PC-9 (cell line): Measurements from ENCODE around the gene SF3A1. TPM values are rescaled to one million over a fixed set of nuclear protein-coding genes. Genes with fewer than 3 reads are reported as not detected.
A peak's percentile ranks its signal among the peaks of the same experiment; 100 is the strongest.

Source experiments
- BruUV-seq: library from RNA; stranded (reverse); fragments of 400-500 nt; replicated peaks from 2 replicates; lab custom pipeline; 2021; lab: Mats Ljungman, UMichigan
- CTCF ChIA-PET: fragments of 300-600 bp; sonication (Branson Sonifier 250); formaldehyde crosslinking; loops from one replicate; lab custom pipeline; 2022; ENCODE audit warnings: antibody characterized with exemption; lab: Charles Lee
- POLR2A ChIA-PET: fragments of 300-600 bp; sonication (Branson Sonifier 250); formaldehyde crosslinking; loops from one replicate; lab custom pipeline; 2022; ENCODE audit warnings: antibody characterized with exemption; ENCODE audit not compliant: unreplicated experiment; lab: Charles Lee
- DNase-seq, 2 experiments: peaks; one replicate each; pipeline versions ENCODE4 v3.0.0 to v3.0.0-alpha.2; 2015 to 2022; ENCODE audit warnings: mixed read lengths in 1 of 2
- H2AFZ ChIP-seq: fragments of 200-600 bp; sonication (generic); 2 replicates; pipeline ENCODE4 v1.8.1; 2017; ENCODE audit warnings: antibody characterized with exemption
- H3F3A ChIP-seq: fragments of 200-600 bp; sonication (generic); 2 replicates; pipeline ENCODE4 v1.8.1; 2017; ENCODE audit warnings: antibody characterized with exemption, mild to moderate bottlenecking, low read depth; ENCODE audit not compliant: insufficient read depth
- H3K27ac ChIP-seq: fragments of 200-600 bp; sonication (generic); 2 replicates; pipeline ENCODE4 v1.6.1; 2016; ENCODE audit warnings: mixed run types
- H3K27me3 ChIP-seq: fragments of 200-600 bp; sonication (generic); 2 replicates; pipeline ENCODE4 v1.6.1; 2016; ENCODE audit warnings: low read depth, mixed run types; ENCODE audit not compliant: insufficient read depth
- H3K36me3 ChIP-seq: fragments of 200-600 bp; sonication (generic); 2 replicates; pipeline ENCODE4 v1.6.1; 2016; ENCODE audit warnings: low read depth, mixed run types
- H3K4me1 ChIP-seq: fragments of 200-600 bp; sonication (generic); replicated peaks from 2 replicates; pipeline ENCODE4 v1.6.1; 2016; ENCODE audit warnings: mixed run types; ENCODE audit not compliant: insufficient read depth
- H3K4me2 ChIP-seq: fragments of 200-600 bp; sonication (generic); 2 replicates; pipeline ENCODE4 v1.6.1; 2017; ENCODE audit warnings: mixed run types
- H3K4me3 ChIP-seq: fragments of 200-600 bp; sonication (generic); 2 replicates; pipeline ENCODE4 v1.6.1; 2016; ENCODE audit warnings: mixed run types
- H3K79me2 ChIP-seq: fragments of 200-600 bp; sonication (generic); 2 replicates; pipeline ENCODE4 v1.6.1; 2017; ENCODE audit warnings: low read depth, mixed run types
- H3K9me2 ChIP-seq: fragments of 200-600 bp; sonication (generic); 2 replicates; pipeline ENCODE4 v1.8.1; 2017; ENCODE audit warnings: mild to moderate bottlenecking; ENCODE audit not compliant: insufficient read depth
- H3K9me3 ChIP-seq: fragments of 200-600 bp; sonication (generic); 2 replicates; pipeline ENCODE4 v1.8.1; 2016; ENCODE audit warnings: low read depth; ENCODE audit not compliant: insufficient read depth
- H4K20me1 ChIP-seq: fragments of 200-600 bp; sonication (generic); 2 replicates; pipeline ENCODE4 v1.8.1; 2017; ENCODE audit not compliant: insufficient read depth
- CTCF ChIP-seq: fragments of 200-600 bp; sonication (generic); conservative IDR thresholded peaks from 2 replicates; pipeline ENCODE4 v1.6.1; 2017; ENCODE audit warnings: mixed run types, antibody characterized with exemption, mild to moderate bottlenecking, moderate library complexity
- EZH2 ChIP-seq: fragments of 200-600 bp; sonication (generic); IDR thresholded peaks from 2 replicates; pipeline ENCODE4 v1.8.0; 2017; ENCODE audit warnings: antibody characterized with exemption, low read depth
- intact Hi-C: fragments of 100-400 bp; cut with micrococcal nuclease; formaldehyde crosslinking; loops from one replicate; pipeline ENCODE4 v1.10.0; 2022; ENCODE audit not compliant: unreplicated experiment
- total RNA-seq: library from RNA; stranded (reverse); gene quantifications from 2 replicates; pipeline ENCODE4 v1.2.3, GENCODE V29; 2021

Gene SF3A1
- total RNA-seq, 1 experiment from 2014 or later = 189 TPM

- peaks cover 32% of the 10 kb centered on the region for H3K4me1 ChIP-seq
- no peaks in the 10 kb centered on the region for H3K79me2 ChIP-seq
- no peaks in the 10 kb centered on the region for H4K20me1 ChIP-seq
- no peak overlapping the region; the same call in 1 of the 2 replicates for H3K4me3 ChIP-seq
- intact Hi-C loops = loop anchor here (1.0 to 2.0 kb wide), 2 partner anchors 12 to 22 kb away; no protein-coding TSS in a partner anchor
- peak overlapping the region; percentile 94 for H3K4me2 ChIP-seq
- no peaks in the 10 kb centered on the region for H3K27me3 ChIP-seq
- no peaks in the 10 kb centered on the region for H3K9me3 ChIP-seq
- no peaks in the 10 kb centered on the region for H3K36me3 ChIP-seq
- H3F3A ChIP-seq = peaks cover 40% of the 10 kb centered on the region
- no TSS peak for BruUV-seq
- peak in 1 of 2 experiments; percentile 71 for DNase-seq
- no peak overlapping the region for H2AFZ ChIP-seq
- no peaks in the 10 kb centered on the region for H3K9me2 ChIP-seq
- POLR2A ChIA-PET = interaction anchor here (0.5 to 1.0 kb wide), 5 partner anchors 23 to 401 kb away, joined by 3 to 7 read pairs (median 6); no protein-coding TSS in a partner anchor
- CTCF ChIA-PET = interaction anchor here (1.3 to 1.8 kb wide), 2 partner anchors 8 to 136 kb away, joined by 4 to 8 read pairs; no protein-coding TSS in a partner anchor
- TF ChIP-seq EZH2 (no peak), CTCF (no peak)
- H3K27ac ChIP-seq = peak overlapping the region; percentile 44
These were observed 66.2 kb downstream of the SF3A1 start for GRCh38 chr22:30290342-30291057.

- Histone ChIP-seq H3K79me2 (no peaks in the 10 kb centered on the region), H3K9me3 (no peaks in the 10 kb centered on the region), H4K20me1 (no peaks in the 10 kb centered on the region), H2AFZ (no peak overlapping the region), H3K4me3 (peak overlapping the region; percentile 87; the same call in 1 of the 2 replicates), H3K27me3 (no peaks in the 10 kb centered on the region), H3K4me1 (peaks cover 32% of the 10 kb centered on the region), H3K36me3 (no peaks in the 10 kb centered on the region), H3K9me2 (no peaks in the 10 kb centered on the region), H3F3A (peaks cover 40% of the 10 kb centered on the region), H3K27ac (peak overlapping the region; percentile 44), H3K4me2 (peak overlapping the region; percentile 94)
- intact Hi-C loops = loop anchor here (2.0 kb wide), 3 partner anchors 23 to 195 kb away; partner anchors contain the start of genes CCDC157 and SF3A1
- no TSS peak for BruUV-seq
- no peak for DNase-seq
- POLR2A ChIA-PET = interaction anchor here (0.6 kb wide), 1 partner anchor 24 kb away, joined by 4 read pairs; no protein-coding TSS in a partner anchor
- TF ChIP-seq CTCF = no peak
- no peak for TF ChIP-seq EZH2
- CTCF ChIA-PET = interaction anchor here (1.3 to 1.8 kb wide), 2 partner anchors 8 to 137 kb away, joined by 4 to 8 read pairs; no protein-coding TSS in a partner anchor
These were observed 66.7 kb downstream of the SF3A1 start for GRCh38 chr22:30289980-30290313.

GRCh38 chr22:30289141-30289979 lies 67.3 kb downstream of the SF3A1 start, which contains the start of gene CASTOR1:
TSS of gene CASTOR1 (minus strand) at chr22:30289505. CDS start at chr22:30289497, 8 bp downstream.
- no peaks in the 10 kb centered on the region for H4K20me1 ChIP-seq
- peak within 1 kb of the TSS; percentile 44 for H3K27ac ChIP-seq
- BruUV-seq = no TSS peak
- POLR2A ChIA-PET = no interaction called here
- H3K4me1 ChIP-seq = peaks cover 32% of the 10 kb centered on the region
- CTCF ChIA-PET = interaction anchor here (0.5 to 2.6 kb wide), 5 partner anchors 9 to 137 kb away, joined by 3 to 31 read pairs (median 4); partner anchors contain the start of gene TBC1D10A
- H3K9me2 ChIP-seq = no peaks in the 10 kb centered on the region
- H3K79me2 ChIP-seq = no peaks in the 10 kb centered on the region
- peak within 1 kb of the TSS; percentile 87 for H3K4me3 ChIP-seq
- no peak for TF ChIP-seq CTCF
- TF ChIP-seq EZH2 = no peak
- no peaks in the 10 kb centered on the region for H3K9me3 ChIP-seq
- H2AFZ ChIP-seq = peak within 1 kb of the TSS; percentile 84
- peaks cover 40% of the 10 kb centered on the region for H3F3A ChIP-seq
- no peaks in the 10 kb centered on the region for H3K27me3 ChIP-seq
- intact Hi-C loops = loop anchor here (2.0 kb wide), 2 partner anchors 67 to 195 kb away; partner anchors contain the start of genes CCDC157 and SF3A1
- H3K4me2 ChIP-seq = peak within 1 kb of the TSS; percentile 94
- H3K36me3 ChIP-seq = no peaks in the 10 kb centered on the region
- DNase-seq = peak; percentile 85 to 94
